Diencephalon (tissue), 1 donor: ENCODE results near the gene ZNF410. TPM values are rescaled to one million over a fixed set of nuclear protein-coding genes. Genes with fewer than 3 reads are reported as not detected.

ENCODE experiments used
- small RNA-seq: library from RNA; depleted of rRNA; stranded (forward); fragments of <200 nt; gene quantifications from one replicate; pipeline ENCODE3, GENCODE V24; 2014
- total RNA-seq: library from RNA; depleted of rRNA; stranded (reverse); fragments of >200 nt; gene quantifications from one replicate; pipeline ENCODE4 v1.2.3, GENCODE V29; 2014

The ZNF410 gene
- 60.4 TPM for total RNA-seq

GRCh38 chr14:73886449-73887317 is at the start of gene ZNF410:
TSS of gene ZNF410 (plus strand) at chr14:73886859. CDS start at chr14:73892176, 5,317 bp downstream.

GRCh38 chr14:73851567-73852382 is 34.9 kb upstream of the ZNF410 start, which contains the start of gene PTGR2:
TSS of gene PTGR2 (plus strand) at chr14:73851831. CDS start at chr14:73858863, 7,032 bp downstream.

GRCh38 chr14:73949752-73950734 is 63.4 kb downstream of the ZNF410 start, which contains the start of the genes COQ6 and FAM161B:
TSS of gene COQ6 (plus strand) at chr14:73950302. CDS start at chr14:73950333, 31 bp downstream.
TSS of gene FAM161B (minus strand) at chr14:73950094. CDS start at chr14:73950026, 68 bp downstream.

Small RNAs within 50 kb of the gene (small RNA-seq; reads per million reads assigned to genes)
- gene AC005520.4 (not detected), gene RF00019 (not detected)

Other genes with a start within 250 kb of the ZNF410 start
- gene DNAL1, start 241.9 kb upstream of the ZNF410 start, total RNA-seq, result 38.5 TPM
- 145 TPM for gene PNMA1, start 172.5 kb upstream of the ZNF410 start, total RNA-seq
- gene PTGR2, start 35.0 kb upstream of the ZNF410 start, total RNA-seq, result 6.9 TPM
- gene FAM161B, start 63.2 kb downstream of the ZNF410 start, total RNA-seq, result 20.3 TPM
- gene COQ6, start 63.4 kb downstream of the ZNF410 start, total RNA-seq, result 28.6 TPM
- gene ENTPD5, start 132.4 kb downstream of the ZNF410 start, total RNA-seq, result 6.7 TPM
- 16.1 TPM for gene BBOF1, start 132.5 kb downstream of the ZNF410 start, total RNA-seq
- gene ALDH6A1, start 197.6 kb downstream of the ZNF410 start, total RNA-seq, result 68.7 TPM
- gene LIN52, start 198.1 kb downstream of the ZNF410 start, total RNA-seq, result 26.3 TPM